COR-L47 (cell line): ENCODE data around the gene KCNE2.
"Not testable (repeated sequence)": the region's sequence is repeated elsewhere in the genome, so short reads cannot be mapped to it uniquely, and the experiment has no call there.

Experiments used
- DNase-seq: peaks from one replicate; lab custom pipeline; 2025; lab: John Stamatoyannopoulos, UW

Gene KCNE2

DNA sequence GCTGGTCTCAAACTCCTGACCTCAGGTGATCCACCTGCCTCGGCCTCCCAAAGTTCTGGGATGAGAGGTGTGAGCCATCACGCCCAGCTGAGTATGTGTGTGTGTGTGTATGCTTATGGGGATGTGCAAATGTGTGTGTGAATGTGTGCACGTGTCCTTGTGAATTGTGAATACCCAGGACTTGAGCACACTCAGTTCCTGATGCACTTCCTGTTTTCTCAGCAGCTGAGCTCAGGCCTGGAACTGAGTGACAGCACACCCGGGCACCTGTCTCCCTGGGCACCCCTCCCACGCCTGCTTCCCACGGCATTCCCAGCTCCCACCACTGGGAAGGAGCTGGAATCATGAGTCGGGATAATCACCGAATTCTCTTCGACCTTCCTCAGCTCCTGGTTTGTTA, 43.5 kb downstream of the KCNE2 start:
- DNase-seq = not testable (repeated sequence)

DNA sequence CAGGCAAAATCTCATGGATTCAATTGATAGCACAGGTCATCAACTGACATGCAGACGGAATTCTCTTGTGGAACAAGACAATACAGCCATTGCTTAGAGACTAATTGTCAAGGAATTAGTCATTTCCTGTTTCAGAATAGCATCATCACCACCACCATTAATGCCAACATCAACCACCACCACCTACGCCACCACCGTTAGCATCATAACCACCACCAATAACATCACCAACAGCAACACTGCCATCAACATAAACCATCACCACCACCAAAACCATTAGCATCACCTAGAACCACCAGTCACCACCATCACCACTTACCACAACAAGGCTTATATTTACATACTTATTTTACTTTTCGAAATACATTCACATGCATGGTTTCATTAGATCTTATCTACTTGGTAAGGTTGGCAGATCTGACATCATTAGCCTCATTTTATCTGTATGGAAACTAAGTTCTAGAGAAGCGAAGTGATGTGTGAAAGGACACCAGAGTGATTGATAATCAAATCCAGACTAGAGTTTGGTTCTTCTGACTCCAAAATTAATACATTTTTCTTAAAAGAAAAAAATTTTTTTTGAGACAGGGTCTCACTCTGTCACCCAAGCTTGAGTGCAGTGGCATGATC, 53.8 kb downstream of the KCNE2 start:
- not testable (repeated sequence) for DNase-seq
